Measurements from ENCODE around the gene NKAIN1. TPM values are rescaled to one million over a fixed set of nuclear protein-coding genes. Genes with fewer than 3 reads are reported as not detected.

Gene NKAIN1
- total and polyA plus RNA-seq, 2 of the 13 experiments (the other 11 are each of a cell fraction or from before 2014, with no cell fraction given) = 0.29 to 0.40 TPM

GRCh38 chr1:31182352-31182751 is 57.3 kb downstream of the NKAIN1 start (continued):
- no peak for TF ChIP-seq RERE (CRISPR knock-in tag; IDR thresholded peaks at IDR 0.05; ENCODE audit: low read depth)
- TF ChIP-seq MTA1 (CRISPR knock-in tag; IDR thresholded peaks at IDR 0.05; ENCODE audit: borderline replicate concordance) = no peak
- TF ChIP-seq, protein P1, sequence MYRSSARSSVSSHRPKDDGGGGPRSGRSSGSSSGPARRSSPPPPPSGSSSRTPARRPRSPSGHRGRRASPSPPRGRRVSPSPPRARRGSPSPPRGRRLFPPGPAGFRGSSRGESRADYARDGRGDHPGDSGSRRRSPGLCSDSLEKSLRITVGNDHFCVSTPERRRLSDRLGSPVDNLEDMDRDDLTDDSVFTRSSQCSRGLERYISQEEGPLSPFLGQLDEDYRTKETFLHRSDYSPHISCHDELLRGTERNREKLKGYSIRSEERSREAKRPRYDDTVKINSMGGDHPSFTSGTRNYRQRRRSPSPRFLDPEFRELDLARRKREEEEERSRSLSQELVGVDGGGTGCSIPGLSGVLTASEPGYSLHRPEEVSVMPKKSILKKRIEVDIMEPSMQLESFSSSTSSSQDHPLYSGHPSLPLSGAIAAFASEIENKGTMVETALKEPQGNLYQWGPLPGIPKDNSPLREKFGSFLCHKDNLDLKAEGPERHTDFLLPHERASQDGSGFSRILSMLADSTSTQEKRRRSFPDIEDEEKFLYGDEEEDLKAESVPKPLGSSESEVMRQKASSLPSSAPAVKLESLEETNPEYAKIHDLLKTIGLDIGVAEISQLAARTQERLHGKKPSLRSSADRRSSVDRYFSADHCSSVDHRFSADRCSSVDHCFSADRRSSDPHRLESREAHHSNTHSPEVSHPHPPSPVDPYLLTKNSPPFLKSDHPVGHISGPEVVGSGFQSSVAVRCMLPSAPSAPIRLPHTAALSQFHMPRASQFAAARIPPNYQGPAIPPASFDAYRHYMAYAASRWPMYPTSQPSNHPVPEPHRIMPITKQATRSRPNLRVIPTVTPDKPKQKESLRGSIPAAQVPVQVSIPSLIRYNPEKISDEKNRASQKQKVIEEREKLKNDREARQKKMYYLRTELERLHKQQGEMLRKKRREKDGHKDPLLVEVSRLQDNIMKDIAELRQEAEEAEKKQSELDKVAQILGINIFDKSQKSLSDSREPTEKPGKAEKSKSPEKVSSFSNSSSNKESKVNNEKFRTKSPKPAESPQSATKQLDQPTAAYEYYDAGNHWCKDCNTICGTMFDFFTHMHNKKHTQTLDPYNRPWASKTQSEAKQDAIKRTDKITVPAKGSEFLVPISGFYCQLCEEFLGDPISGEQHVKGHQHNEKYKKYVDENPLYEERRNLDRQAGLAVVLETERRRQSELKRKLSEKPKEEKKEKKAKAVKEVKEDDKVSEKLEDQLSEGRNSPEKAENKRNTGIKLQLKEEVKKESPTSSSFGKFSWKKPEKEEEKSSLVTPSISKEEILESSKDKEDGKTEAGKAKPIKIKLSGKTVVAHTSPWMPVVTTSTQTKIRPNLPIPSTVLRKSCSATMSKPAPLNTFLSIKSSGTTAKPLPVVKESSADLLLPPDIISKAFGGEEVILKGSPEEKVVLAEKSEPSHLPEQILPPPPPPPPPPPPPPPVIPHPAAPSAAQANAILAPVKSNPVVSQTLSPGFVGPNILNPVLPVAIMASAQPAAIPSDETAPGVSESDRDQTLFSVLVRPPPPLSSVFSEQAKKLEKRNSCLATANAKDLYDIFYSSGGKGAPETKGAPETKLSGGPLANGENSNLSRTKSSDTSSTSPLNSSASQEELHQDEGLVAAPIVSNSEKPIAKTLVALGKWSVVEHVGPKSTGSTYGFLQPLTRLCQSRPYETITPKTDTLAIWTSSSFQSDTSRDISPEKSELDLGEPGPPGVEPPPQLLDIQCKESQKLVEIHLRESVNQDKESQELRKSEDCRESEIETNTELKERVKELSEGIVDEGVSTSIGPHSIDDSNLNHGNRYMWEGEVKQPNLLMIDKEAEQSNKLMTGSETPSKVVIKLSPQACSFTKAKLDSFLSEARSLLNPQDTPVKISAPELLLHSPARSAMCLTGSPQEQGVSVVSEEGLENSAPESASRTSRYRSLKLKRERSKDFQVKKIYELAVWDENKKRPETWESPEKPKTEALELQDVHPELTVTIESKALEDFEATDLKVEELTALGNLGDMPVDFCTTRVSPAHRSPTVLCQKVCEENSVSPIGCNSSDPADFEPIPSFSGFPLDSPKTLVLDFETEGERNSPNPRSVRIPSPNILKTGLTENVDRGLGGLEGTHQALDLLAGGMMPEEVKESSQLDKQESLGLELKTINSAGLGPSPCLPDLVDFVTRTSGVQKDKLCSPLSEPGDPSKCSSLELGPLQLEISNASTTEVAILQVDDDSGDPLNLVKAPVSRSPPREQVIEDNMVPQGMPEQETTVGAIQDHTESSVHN (CRISPR knock-in tag; IDR thresholded peaks at IDR 0.05) = no peak
- TF ChIP-seq ARID5B (CRISPR knock-in tag; IDR thresholded peaks at IDR 0.05) = peak; percentile 54
- TF ChIP-seq KDM5B (CRISPR knock-in tag; IDR thresholded peaks at IDR 0.05; ENCODE audit: borderline replicate concordance) = peak; percentile 74
- TF ChIP-seq FOXA3 (CRISPR knock-in tag; IDR thresholded peaks at IDR 0.05) = peak; percentile 34; the same call in 1 of the 2 replicates
- TF ChIP-seq HNF4A (CRISPR knock-in tag; IDR thresholded peaks at IDR 0.05) = no peak
- peak; percentile 91 for TF ChIP-seq ZFP37 (CRISPR knock-in tag; IDR thresholded peaks at IDR 0.05; ENCODE audit: borderline replicate concordance)
- TF ChIP-seq FOXK1 (CRISPR knock-in tag; IDR thresholded peaks at IDR 0.05; ENCODE audit: borderline replicate concordance, low read depth) = peak; percentile 73; the same call in 1 of the 2 replicates
- 0 out of 2 replicates have a peak, but pooled peaks have one; percentile 50 for TF ChIP-seq ZBTB42 (CRISPR knock-in tag; IDR thresholded peaks at IDR 0.05)
- no peak for TF ChIP-seq AKAP8 (CRISPR knock-in tag; IDR thresholded peaks at IDR 0.05)
- TF ChIP-seq MIER2 (CRISPR knock-in tag; IDR thresholded peaks at IDR 0.05) = peak; percentile 97

Data from HepG2 (cell line).